ENCODE data around the gene DYNLT1.

DNA sequence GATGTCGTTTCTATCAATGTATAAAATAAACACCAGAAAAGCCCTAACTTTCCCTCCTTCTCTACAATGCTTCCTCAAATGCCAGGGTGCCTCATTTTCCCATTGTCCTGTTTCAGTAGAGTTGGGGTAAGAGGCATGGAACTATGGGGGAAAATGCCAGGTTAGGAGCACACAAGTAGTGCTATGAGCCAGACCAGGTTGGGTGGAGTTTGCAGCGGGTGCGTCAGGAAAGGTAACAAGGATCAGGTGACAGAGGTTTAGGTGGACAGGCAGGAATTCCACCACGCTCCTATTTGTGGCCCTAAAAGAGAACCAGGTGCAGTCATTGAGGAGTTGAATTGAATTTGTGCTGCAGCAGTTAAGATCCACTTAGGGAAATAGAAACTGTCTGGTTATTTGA, 41.8 kb upstream of the DYNLT1 start:
- TF ChIP-seq POLR2AphosphoS5 (IDR thresholded peaks at IDR 0.05) = no peak
- TF ChIP-seq POLR2A (IDR thresholded peaks at IDR 0.05) = no peak

Data from upper lobe of left lung (tissue), 4 donors.